NCI-H748 treated with DMSO at 0.1 percent for 48 hours (cell line): ENCODE data around the gene FRRS1L.

Experiments
- DNase-seq: peaks from one replicate; lab custom pipeline; 2025; lab: John Stamatoyannopoulos, UW

FRRS1L gene

DNA sequence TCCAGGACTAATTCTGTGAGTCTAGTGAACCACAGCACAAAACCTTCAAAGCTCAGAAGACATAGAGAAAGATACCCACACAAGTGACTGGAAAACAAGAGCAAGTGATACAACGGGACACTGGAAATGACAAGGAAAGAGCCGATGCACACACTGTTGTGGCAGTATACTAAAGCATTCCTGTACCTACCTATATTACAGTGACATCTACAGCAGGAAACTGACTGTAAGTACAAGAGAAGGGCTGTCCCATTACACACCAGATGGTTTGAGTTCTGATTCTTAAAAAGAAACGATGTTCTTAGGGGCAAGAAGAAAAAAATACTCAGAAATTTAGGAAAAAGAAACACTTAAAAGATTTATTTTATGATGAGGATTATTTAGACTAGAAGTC is 65.8 kb downstream of the FRRS1L start:
- no peak for DNase-seq

- DNase-seq: no peak
Measured at GRCh38 chr9:109100543-109101201, 66.4 kb downstream of the FRRS1L start.

DNA sequence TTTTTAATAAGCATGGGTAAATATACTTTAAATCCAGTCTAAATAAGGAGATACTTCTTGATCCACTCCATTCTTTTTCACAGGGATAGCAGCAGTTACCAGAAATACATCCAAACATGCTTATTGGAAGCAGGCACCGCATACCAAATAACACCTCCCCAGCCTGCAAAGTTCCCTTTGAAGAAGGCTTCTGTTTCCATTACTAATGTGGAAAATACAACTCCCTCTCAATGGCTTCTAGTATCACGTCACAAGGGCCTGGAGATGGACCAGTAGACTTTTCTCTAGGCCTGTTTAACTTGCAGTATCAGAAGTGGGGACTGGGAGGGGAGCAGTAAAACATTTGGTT is 68.1 kb downstream of the FRRS1L start:
- DNase-seq: no peak

DNA sequence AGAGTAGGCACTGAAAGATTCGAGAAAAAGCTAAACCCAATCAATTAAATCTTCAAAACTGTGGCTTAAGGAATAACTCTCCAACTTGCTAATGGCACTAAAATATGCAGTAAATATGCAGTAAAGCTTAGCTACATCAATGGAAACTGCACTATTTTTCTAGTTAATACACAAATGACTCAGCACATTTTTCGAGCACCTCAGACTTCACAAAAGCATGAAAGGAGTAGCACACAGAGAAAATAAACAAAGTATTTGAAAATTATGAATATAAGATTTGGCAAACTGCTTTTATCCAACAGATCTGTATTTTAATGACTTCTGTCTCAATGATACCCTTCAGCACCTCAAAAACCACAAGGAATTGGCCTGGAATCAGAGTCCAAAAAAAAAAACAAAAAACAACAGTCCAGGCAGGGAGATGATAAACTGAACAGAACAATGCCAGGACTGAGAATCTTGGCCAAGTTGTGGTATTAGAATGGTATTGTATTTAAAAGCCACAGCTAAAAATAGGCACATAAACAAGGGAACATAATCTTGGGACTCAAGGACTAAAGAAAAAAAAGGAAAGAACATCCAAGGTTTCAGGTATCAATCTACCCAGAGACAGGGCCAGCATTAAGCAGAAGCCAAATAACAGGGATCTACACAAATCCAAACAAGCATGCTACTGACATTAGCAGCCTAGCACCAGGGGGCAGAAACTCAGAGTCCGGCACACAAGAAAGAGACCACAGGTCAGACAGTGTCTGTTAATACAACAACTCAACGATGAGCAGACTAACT is 68.7 kb downstream of the FRRS1L start:
- DNase-seq: no peak

- no peak for DNase-seq
Measured at GRCh38 chr9:109097146-109097545, 69.9 kb downstream of the FRRS1L start.

- no peak for DNase-seq
Measured at GRCh38 chr9:109095321-109095720, 71.7 kb downstream of the FRRS1L start.

- DNase-seq: no peak
Measured at GRCh38 chr9:109094268-109094667, 72.8 kb downstream of the FRRS1L start.

GRCh38 chr9:109092587-109092986 is 74.5 kb downstream of the FRRS1L start:
- DNase-seq: no peak

GRCh38 chr9:109092051-109092580 is 74.9 kb downstream of the FRRS1L start:
- no peak for DNase-seq

DNA sequence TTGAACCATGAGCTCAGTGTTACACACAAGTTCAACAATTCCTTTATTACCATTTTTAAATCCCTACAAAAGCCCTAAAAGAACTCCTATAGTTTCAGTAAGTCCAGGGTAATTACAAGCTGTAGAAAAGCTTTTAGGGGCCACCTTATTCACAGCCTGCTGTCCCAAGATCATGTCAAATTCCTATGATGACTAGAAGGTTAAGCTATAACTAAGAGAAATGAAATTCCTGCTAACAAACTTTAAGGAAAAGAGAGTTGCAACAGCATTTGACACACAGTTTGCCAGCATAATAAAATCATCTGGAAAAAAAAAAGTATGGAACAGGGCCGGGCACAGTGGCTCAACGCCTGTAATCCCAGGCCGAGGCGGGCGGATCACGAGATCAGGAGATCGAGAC is 78.8 kb downstream of the FRRS1L start:
- no peak for DNase-seq

DNA sequence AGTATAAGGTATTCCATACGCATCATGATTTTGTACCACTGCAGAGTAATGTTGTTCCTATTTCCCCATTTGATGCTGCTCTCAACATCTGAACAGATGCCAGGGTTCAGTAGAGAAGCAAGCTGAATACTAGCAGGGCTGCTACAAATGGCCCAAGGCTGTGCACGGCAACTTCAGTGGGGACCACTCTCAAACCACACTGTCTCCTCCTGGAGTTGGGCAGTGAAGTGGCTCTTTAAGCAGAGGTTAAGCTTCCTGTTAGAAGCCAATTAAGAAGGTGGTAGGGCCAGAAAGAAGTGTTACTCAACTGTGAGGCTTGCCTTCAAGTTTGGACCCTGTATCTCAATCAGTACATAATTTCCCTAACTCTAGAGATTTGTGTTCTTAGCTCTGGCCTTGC is 79.3 kb downstream of the FRRS1L start:
- no peak for DNase-seq

DNA sequence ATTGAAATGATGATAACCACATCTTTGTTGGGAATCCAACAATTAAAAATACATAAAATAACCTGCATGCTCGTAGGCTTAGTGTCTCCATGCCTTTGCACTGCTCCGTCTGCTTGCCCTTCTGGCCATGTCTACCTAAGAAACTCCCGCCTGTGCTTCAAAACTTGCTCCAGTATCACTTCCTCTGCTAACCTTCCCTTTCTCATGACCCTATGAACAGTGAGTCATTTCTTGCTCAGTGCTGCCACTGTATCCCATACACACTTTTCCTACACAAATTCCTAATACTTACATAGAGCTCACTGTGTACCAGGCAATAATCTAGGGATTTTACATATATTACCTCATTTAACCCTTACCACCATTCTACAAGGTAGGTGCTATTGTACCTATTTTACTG is 80.8 kb downstream of the FRRS1L start:
- no peak for DNase-seq

DNA sequence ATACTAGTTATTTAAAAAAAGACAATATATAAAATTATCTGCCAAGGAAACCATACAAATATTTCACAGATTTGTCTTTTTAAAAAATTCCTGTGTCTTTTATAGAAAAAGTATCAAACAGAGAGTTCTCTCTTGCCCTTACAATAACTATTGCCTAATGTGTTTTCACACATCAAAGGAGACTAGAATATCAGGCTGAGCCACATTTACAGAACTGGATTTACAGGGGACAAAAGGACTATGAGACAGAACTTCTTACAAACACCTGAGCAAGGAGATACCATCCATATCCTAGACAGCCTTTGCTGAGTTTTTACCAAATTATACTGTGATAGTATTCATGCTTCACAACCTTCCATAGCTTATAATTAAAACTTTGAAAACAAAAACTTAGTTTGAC is 81.5 kb downstream of the FRRS1L start:
- no peak for DNase-seq

DNA sequence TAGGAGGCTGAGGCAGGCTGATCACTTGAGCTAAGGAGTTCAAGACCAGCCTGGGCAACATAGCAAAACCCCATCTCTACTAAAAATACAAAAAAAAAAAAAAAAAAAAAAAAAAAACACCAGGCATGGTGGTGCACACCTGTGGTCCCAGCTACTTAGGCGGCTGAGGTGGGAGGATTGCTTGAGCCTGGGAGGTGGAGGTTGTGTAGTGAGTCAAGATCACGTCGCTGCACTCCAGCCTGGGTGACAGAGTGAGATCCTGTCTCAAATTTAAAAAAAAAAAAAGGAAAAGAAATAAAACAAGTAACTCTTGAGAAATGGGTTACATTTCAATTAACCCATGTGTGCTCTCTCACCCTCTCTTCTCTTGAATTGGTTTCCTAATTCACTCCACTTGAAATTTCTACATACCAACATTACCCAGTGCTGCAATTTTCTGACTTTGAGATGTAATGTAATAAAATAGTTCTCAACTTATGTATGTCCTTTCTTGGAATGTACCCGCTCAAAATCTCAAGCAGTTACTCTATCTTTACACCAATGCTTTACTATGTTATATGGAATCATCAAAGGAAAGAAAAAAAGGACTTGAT is 83.1 kb downstream of the FRRS1L start:
- DNase-seq: no peak

GRCh38 chr9:109083141-109083540 is 83.9 kb downstream of the FRRS1L start:
- no peak for DNase-seq

- no peak for DNase-seq
Measured at GRCh38 chr9:109082091-109082620, 84.9 kb downstream of the FRRS1L start.
